ENCODE measurements around the gene KDM3A. TPM values are rescaled to one million over a fixed set of nuclear protein-coding genes. Genes with fewer than 3 reads are reported as not detected.

KDM3A gene
- polyA plus RNA-seq, 1 donor from 2014 or later, result 51.2 TPM

DNA sequence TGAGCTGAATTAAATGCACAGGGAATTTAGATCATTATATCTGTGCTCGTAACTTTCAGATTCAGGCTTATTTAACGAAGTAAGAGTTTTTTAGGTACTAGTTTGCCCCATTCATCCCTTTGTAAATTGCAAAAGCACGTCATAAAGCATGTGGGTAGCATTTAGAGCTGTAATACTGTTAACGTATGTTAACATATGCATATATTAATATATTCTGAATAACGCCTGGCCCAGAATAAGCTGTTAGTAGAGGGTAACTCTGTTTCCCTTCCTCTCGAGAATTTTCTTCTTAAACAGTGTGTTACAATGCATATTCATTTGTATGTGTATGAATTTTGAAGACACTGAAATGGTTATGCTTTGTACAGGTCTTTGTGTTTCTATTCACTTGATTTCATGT lies 30.5 kb downstream of the KDM3A start:
- Histone ChIP-seq H3K36me3 (ENCODE audit: insufficient read depth, low read length) (no peaks in the 10 kb centered on the region), H3K27ac (ENCODE audit: low read length) (no peak overlapping the region), H4K20me1 (ENCODE audit: insufficient read depth) (no peaks in the 10 kb centered on the region), H3K27me3 (ENCODE audit: insufficient read depth, low read depth, low read length) (no peaks in the 10 kb centered on the region), H3K9me3 (ENCODE audit: low read length) (no peaks in the 10 kb centered on the region), H3K9me2 (ENCODE audit: insufficient read depth, low read length) (no peaks in the 10 kb centered on the region), H3K4me2 (ENCODE audit: low read length) (no peak overlapping the region), H3K79me2 (replicated peaks; ENCODE audit: insufficient read depth, low read length) (peaks cover 13% of the 10 kb centered on the region), H3K9ac (ENCODE audit: low read length) (no peak overlapping the region), H2AFZ (ENCODE audit: low read depth, low read length) (no peak overlapping the region), H3K4me3 (ENCODE audit: low read length) (no peak overlapping the region), H3F3A (ENCODE audit: insufficient read depth, low read length, poor library complexity, severe bottlenecking) (no peaks in the 10 kb centered on the region)
- TF ChIP-seq EP300 (conservative IDR thresholded peaks at IDR 0.05; ENCODE audit: poor library complexity, severe bottlenecking), result no peak
- TF ChIP-seq RAD21 (conservative IDR thresholded peaks at IDR 0.05), result no peak
- no peak for TF ChIP-seq TAF1 (IDR thresholded peaks at IDR 0.05; ENCODE audit: low read depth)
- no peak for TF ChIP-seq EZH2 (IDR thresholded peaks at IDR 0.05; ENCODE audit: borderline replicate concordance, insufficient read depth, low read length, poor library complexity, severe bottlenecking)
- TF ChIP-seq, protein P1, sequence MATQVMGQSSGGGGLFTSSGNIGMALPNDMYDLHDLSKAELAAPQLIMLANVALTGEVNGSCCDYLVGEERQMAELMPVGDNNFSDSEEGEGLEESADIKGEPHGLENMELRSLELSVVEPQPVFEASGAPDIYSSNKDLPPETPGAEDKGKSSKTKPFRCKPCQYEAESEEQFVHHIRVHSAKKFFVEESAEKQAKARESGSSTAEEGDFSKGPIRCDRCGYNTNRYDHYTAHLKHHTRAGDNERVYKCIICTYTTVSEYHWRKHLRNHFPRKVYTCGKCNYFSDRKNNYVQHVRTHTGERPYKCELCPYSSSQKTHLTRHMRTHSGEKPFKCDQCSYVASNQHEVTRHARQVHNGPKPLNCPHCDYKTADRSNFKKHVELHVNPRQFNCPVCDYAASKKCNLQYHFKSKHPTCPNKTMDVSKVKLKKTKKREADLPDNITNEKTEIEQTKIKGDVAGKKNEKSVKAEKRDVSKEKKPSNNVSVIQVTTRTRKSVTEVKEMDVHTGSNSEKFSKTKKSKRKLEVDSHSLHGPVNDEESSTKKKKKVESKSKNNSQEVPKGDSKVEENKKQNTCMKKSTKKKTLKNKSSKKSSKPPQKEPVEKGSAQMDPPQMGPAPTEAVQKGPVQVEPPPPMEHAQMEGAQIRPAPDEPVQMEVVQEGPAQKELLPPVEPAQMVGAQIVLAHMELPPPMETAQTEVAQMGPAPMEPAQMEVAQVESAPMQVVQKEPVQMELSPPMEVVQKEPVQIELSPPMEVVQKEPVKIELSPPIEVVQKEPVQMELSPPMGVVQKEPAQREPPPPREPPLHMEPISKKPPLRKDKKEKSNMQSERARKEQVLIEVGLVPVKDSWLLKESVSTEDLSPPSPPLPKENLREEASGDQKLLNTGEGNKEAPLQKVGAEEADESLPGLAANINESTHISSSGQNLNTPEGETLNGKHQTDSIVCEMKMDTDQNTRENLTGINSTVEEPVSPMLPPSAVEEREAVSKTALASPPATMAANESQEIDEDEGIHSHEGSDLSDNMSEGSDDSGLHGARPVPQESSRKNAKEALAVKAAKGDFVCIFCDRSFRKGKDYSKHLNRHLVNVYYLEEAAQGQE (IDR thresholded peaks at IDR 0.05; ENCODE audit: borderline replicate concordance), result no peak
- TF ChIP-seq, protein P2, sequence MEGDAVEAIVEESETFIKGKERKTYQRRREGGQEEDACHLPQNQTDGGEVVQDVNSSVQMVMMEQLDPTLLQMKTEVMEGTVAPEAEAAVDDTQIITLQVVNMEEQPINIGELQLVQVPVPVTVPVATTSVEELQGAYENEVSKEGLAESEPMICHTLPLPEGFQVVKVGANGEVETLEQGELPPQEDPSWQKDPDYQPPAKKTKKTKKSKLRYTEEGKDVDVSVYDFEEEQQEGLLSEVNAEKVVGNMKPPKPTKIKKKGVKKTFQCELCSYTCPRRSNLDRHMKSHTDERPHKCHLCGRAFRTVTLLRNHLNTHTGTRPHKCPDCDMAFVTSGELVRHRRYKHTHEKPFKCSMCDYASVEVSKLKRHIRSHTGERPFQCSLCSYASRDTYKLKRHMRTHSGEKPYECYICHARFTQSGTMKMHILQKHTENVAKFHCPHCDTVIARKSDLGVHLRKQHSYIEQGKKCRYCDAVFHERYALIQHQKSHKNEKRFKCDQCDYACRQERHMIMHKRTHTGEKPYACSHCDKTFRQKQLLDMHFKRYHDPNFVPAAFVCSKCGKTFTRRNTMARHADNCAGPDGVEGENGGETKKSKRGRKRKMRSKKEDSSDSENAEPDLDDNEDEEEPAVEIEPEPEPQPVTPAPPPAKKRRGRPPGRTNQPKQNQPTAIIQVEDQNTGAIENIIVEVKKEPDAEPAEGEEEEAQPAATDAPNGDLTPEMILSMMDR (IDR thresholded peaks at IDR 0.05; ENCODE audit: poor library complexity, severe bottlenecking), result no peak
- no peak for TF ChIP-seq POLR2AphosphoS5 (IDR thresholded peaks at IDR 0.05)
- no peak for TF ChIP-seq SMC3 (conservative IDR thresholded peaks at IDR 0.05; ENCODE audit: poor library complexity)
- no peak for TF ChIP-seq MXI1 (conservative IDR thresholded peaks at IDR 0.05; ENCODE audit: poor library complexity, severe bottlenecking)

DNA sequence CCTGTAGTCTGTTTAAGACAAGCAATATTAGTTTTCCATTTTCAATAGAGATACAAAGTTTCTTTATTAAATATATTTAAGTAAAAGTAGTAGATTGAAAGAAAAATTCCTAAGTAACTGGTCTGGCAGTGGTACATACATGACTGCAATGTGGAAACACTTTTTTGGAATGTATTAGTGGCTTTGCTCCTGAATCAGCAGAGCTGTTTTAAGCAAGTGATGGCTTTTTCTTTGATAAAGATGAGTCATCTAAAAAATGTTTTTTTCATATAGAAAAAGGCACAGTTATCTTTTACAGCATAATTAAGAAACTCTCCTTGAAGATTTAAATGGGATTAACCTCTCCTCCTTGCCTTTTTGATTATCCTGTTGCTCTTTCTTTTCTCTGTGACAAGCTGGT lies 34.9 kb downstream of the KDM3A start:
- Histone ChIP-seq H3K79me2 (replicated peaks; ENCODE audit: insufficient read depth, low read length) (no peaks in the 10 kb centered on the region), H3K4me2 (ENCODE audit: low read length) (no peak overlapping the region), H3K27ac (ENCODE audit: low read length) (no peak overlapping the region), H3K9me3 (ENCODE audit: low read length) (no peaks in the 10 kb centered on the region), H4K20me1 (ENCODE audit: insufficient read depth) (no peaks in the 10 kb centered on the region), H3F3A (ENCODE audit: insufficient read depth, low read length, poor library complexity, severe bottlenecking) (no peaks in the 10 kb centered on the region), H3K9me2 (ENCODE audit: insufficient read depth, low read length) (no peaks in the 10 kb centered on the region), H2AFZ (ENCODE audit: low read depth, low read length) (no peak overlapping the region), H3K9ac (ENCODE audit: low read length) (no peak overlapping the region), H3K4me3 (ENCODE audit: low read length) (no peak overlapping the region), H3K36me3 (ENCODE audit: insufficient read depth, low read length) (peaks cover 17% of the 10 kb centered on the region), H3K27me3 (ENCODE audit: insufficient read depth, low read depth, low read length) (no peaks in the 10 kb centered on the region)
- no peak for TF ChIP-seq TAF1 (IDR thresholded peaks at IDR 0.05; ENCODE audit: low read depth)
- TF ChIP-seq MXI1 (conservative IDR thresholded peaks at IDR 0.05; ENCODE audit: poor library complexity, severe bottlenecking), result no peak

DNA sequence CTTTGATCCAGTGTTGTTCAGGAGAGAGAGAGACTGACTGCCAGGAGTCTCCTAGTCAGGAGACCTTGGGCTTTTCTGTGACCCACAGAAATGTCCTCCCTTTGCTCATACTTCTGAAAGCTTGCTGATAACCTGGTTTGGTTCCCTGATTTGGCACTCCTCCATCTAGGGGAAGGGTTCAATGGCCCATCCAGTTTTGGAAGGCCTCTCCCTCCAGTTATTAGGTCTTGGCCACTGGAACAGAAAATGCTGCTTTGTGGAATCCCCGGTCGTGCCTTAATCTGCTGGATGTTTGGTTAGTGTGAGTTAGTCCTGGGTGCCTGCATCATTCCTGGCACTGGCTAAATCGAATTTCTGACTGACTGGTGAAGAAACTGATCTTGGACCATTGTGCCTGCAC lies 35.7 kb downstream of the KDM3A start:
- no peak for TF ChIP-seq SMC3 (conservative IDR thresholded peaks at IDR 0.05; ENCODE audit: poor library complexity)
- TF ChIP-seq EP300 (conservative IDR thresholded peaks at IDR 0.05; ENCODE audit: poor library complexity, severe bottlenecking), result no peak
- TF ChIP-seq, protein P1 (IDR thresholded peaks at IDR 0.05; ENCODE audit: borderline replicate concordance), result no peak
- no peak for TF ChIP-seq RAD21 (conservative IDR thresholded peaks at IDR 0.05)
- no peak for TF ChIP-seq EZH2 (IDR thresholded peaks at IDR 0.05; ENCODE audit: borderline replicate concordance, insufficient read depth, low read length, poor library complexity, severe bottlenecking)
- no peak for TF ChIP-seq TAF1 (IDR thresholded peaks at IDR 0.05; ENCODE audit: low read depth)
- TF ChIP-seq MXI1 (conservative IDR thresholded peaks at IDR 0.05; ENCODE audit: poor library complexity, severe bottlenecking), result no peak
- TF ChIP-seq, protein P2 (IDR thresholded peaks at IDR 0.05; ENCODE audit: poor library complexity, severe bottlenecking), result no peak
- no peak for TF ChIP-seq POLR2AphosphoS5 (IDR thresholded peaks at IDR 0.05)
- no peak overlapping the region for H3K9ac ChIP-seq (ENCODE audit: low read length)
- H3K27ac ChIP-seq (ENCODE audit: low read length), result no peak overlapping the region
- no peak overlapping the region for H3K4me2 ChIP-seq (ENCODE audit: low read length)
- H3K9me2 ChIP-seq (ENCODE audit: insufficient read depth, low read length), result no peaks in the 10 kb centered on the region
- H3K36me3 ChIP-seq (ENCODE audit: insufficient read depth, low read length), result peaks cover 17% of the 10 kb centered on the region
- no peaks in the 10 kb centered on the region for H4K20me1 ChIP-seq (ENCODE audit: insufficient read depth)
- H3K79me2 ChIP-seq (replicated peaks; ENCODE audit: insufficient read depth, low read length), result no peaks in the 10 kb centered on the region
- H3F3A ChIP-seq (ENCODE audit: insufficient read depth, low read length, poor library complexity, severe bottlenecking), result no peaks in the 10 kb centered on the region
- H3K27me3 ChIP-seq (ENCODE audit: insufficient read depth, low read depth, low read length), result no peaks in the 10 kb centered on the region
- H2AFZ ChIP-seq (ENCODE audit: low read depth, low read length), result no peak overlapping the region
- H3K4me3 ChIP-seq (ENCODE audit: low read length), result no peak overlapping the region
- H3K9me3 ChIP-seq (ENCODE audit: low read length), result no peaks in the 10 kb centered on the region
